Hypothalamus (tissue), 51 donors: ENCODE results near the gene NPAS3.
A peak's percentile ranks its signal among the peaks of the same experiment; 100 is the strongest.

Source experiments
- DNase-seq, 51 donors: peaks; one replicate each; lab custom pipeline; 2025; lab: John Stamatoyannopoulos, UW

NPAS3 gene

GRCh38 chr14:33237115-33237740 is 298.5 kb downstream of the NPAS3 start:
- DNase-seq: no peak

GRCh38 chr14:33239465-33239864 is 300.8 kb downstream of the NPAS3 start:
- DNase-seq: no peak

DNA sequence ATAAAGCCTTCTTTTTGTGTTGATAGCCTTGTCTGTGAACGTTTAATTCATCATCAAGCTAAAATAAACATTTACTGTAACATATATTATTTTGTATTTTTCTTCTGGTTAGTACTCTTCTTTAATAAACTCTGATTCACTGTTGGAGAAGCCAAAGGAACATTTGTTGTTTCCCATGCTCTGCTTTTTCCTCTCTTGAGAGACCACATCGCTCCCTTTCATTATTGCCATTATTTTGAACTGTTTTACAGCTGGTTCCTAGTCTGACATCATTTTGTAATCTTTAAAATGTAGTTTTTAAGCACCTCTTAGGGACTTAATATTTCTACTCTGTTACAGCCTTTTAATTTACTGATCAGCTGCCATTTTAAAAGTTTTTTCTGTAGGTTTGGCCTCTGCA is 301.8 kb downstream of the NPAS3 start:
- DNase-seq: no peak

- DNase-seq: no peak
These were observed 302.7 kb downstream of the NPAS3 start for GRCh38 chr14:33241331-33241730.

DNA sequence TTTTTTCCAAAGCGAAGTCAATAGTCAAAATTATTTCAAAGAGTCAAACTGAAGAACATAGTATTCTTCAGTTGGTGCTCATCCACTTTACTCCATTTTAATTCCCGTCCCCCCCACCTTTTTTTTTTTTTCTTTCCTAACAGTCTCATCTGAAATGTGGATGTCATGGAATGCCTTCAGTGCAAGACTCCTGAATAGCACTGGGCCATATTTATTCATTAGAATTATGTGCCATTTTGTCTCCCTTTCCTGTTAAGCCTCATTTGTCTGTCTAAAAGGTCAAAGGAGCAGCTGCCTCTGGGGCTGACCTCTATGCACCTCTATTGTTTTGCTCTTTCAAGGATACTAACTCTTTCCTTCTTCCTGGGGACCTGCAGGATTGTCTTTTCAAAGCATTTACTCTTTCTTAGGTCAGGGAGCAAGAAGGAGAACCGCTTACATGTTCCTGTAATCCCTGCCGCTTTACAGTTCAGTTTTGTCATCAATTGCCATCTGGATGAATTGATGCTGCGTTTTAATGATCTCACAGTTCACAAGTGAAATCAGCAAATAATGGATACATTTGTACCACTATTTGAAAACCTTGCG is 310.6 kb downstream of the NPAS3 start:
- DNase-seq: no peak

DNA sequence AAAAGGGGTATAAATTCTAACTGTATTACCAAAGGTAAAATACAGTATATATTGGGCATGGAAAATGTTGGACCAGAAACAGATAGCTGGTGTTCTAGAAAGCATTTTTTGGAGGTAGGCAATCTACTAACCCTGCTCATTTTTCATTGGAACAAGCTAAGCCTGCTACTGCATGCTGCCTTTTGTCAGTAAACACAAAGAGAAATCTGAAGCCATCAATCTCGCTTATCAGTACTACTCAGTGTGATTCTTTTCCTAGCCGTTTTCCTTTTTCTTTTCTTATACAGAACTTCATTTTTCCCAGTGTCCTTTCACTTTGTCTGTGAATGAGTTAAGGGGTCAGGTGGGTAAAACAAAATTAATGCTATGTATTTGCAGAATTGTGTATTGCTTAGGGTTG is 312.3 kb downstream of the NPAS3 start:
- no peak for DNase-seq

GRCh38 chr14:33254342-33254741 is 315.7 kb downstream of the NPAS3 start:
- no peak for DNase-seq

DNA sequence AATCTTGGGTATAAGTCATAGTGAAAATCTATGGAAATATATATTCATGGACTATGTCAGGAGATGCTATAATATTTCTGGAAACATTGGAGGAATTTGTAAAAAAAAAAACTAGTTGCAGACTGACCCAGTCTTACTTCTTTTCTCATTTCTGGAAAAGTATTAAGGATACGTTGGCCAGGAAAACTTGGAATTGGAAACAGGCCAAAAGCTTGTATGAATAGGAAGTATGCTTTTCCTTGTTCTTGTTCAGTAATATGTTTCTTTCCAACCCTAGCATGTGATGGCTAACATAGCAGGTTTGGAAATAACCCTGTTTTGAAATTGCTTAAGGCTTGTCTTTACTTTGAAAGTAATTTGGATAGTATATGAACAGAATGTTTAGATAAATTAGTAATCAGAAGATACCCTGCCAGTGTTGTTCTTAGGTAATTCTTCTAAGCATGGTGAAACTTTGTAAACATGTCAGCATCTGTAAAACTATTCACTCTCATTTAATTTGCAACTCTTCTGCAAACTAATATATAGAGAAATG is 316.2 kb downstream of the NPAS3 start:
- DNase-seq: no peak

GRCh38 chr14:33257796-33258195 is 319.1 kb downstream of the NPAS3 start:
- no peak for DNase-seq

DNA sequence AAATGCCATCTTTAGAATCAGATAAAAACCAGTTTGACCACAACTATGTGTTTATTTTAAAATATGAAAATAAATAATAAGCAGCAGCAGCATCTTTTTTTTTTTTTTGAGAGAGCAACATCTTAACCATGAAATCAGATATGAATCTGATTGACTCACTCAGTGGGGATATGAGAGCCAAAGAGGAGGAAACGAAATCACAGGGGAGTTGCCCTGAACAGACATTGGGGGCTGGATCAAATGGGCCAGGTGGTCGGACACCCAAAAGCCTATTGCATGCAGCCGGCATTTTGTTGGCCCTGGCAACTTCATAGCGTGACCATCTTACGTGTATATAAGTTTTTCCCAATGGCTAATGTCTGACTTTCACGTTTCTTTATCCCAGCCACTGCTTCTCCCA is 321.1 kb downstream of the NPAS3 start:
- no peak for DNase-seq

DNA sequence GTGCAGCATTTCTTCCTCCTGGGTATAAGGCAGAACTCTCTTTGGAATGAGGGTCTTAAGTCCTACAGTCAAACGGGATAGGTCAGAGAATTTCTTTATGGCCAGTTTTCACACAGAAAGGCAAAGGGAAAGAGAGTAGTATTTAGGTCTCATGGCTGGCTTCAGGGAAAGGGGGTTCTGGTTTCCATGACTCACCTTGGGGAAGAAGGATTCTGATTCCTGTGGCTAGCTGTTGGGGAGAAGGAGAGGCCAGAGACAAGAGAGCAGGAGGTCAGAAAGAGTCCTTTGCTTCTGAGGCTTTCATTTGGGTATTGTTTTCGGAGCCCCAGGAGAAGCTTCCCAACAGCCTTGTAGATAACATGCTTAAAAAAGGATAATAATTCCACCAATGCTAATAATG is 332.5 kb downstream of the NPAS3 start:
- DNase-seq: no peak

DNA sequence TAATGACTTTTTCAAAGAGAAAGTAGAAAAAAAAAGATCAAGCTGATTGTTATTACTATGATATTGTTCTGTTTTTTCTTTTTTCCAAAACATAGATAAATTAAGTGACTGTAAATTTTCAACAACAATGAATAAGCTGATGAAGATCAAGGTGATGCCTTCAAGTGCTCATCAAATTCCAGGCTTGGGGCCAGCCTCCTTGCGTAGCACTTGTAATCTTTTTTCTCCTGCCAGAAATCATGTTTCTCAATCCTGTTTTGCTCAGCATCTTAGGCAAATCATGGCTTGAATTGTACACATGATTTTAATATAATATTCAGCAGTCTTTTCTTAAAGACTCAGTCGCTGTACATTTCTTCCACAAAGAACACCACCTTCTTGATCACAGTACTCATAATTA is 333.2 kb downstream of the NPAS3 start:
- no peak for DNase-seq

GRCh38 chr14:33273978-33274377 is 335.3 kb downstream of the NPAS3 start:
- no peak for DNase-seq

DNA sequence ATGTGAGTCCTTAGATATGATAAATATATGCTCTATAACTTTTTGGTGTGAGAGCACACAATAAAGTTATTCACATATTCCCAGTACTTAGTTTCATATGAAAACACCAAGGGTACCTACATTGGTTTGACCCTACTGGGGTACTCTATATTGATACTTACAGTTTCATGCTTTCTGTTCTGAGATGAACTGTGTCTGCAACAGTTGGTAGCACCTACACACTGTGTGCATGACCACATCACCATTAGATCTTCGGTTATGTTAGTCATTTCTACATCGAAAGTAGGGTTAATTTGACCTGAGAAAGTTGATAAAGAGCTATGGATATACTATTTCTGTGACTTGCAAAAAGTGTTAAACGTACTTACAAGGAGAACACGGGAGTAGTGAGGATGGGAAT is 337.2 kb downstream of the NPAS3 start:
- DNase-seq: no peak

GRCh38 chr14:33279865-33280264 is 341.2 kb downstream of the NPAS3 start:
- no peak for DNase-seq

DNA sequence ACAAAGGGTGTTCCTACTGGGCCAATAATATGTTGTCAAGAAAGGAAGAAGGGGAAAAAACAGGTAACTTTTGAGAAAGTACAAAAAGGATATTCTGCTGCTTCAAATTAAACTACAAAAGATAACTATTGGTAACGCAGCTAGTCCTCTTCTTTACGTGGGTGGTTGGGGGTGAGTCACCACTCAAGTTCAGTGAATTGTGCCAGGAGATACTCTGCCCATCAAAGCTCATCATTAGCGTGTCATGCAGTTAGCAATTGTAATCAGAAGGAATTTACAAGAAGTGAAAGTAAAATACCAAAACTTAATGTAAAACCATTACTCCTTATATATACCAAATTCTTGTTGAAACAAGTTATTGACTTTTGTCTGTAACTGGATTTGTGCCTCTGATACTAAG is 342.0 kb downstream of the NPAS3 start:
- no peak for DNase-seq

DNA sequence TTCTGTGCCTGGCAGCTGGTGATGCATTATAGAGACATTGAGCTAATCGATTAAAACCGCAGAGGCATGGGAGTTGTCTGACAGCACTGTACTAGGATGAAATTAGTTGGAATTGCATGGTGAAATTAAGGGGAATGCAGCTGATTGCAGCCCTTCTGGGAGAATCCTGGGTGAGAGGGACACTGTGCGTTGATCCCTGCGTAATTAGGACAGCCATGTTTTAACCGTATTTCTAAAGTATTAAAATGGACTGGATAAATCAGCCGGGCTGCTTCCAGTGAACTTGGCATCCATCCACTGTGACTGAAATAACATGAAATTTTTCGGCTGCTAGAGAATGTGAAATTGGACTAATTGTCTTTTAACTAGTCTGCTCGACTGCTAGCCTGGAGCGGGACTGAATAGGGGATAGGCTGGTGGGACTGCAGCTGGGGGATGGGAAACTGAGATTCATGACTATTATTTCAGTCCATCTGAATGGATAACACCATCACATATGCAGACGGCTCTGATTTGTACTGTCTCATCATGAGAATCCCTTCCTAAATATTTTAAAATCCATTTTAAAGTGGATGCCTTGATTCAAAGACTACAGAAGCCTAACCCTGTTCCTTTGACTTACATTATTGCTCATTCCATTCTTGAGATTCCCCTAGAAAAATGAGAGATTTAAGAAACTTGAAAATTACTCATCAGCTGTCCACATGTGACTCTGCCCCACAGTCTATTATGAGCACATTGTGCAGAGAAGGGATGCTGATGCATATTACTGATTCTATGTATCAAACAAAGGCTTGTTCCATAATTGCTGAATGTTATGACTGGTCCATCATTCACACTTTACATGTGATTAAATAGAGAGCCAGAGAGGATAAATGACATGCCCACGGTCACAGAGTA is 343.9 kb downstream of the NPAS3 start:
- DNase-seq: peak in 1 of 51 donors; percentile 11

- no peak for DNase-seq
These were observed 347.4 kb downstream of the NPAS3 start for GRCh38 chr14:33285902-33286700.

DNA sequence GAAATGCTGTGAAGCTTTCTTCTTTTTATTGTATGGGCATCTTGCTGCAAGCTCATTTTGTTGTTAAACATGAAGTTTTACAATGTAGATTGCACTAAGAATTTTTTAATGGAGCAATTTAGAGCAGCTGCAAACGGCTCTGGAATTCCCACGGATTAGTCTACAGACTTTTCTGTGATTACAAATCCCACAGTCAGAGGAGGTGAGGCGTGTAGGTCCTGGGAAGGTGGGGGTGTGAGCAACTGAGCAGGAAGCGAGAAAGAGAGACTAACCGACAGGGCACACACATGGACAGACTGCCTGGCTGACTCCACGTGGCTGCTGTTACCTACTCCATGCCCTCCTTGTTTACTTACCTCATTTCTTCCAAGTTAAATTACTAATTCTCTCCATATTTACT is 348.5 kb downstream of the NPAS3 start:
- DNase-seq: no peak

DNA sequence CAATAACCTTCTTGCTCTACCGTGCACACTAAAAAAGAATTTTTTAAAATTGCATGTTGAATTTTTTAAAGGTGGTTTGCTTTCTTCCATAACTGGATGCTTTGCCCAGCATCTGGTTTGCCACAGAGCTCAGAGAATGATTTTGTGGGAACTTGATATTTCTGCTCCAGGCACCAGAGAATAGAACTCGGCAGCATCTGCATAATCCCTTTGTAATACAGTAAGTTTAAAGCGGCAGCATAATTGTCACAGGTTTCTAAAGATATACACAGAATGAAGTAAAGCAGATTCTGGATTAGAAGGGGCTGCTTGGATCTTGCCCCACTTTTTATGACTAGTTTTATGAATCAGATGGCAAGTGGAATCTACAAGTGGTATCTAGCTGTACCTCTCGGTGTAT is 352.0 kb downstream of the NPAS3 start:
- DNase-seq: no peak
